SK-N-MC (cell line): ENCODE measurements around the gene ACCSL.

ENCODE experiments used
- EZH2 ChIP-seq: fragments of 200-600 bp; sonication (generic); IDR thresholded peaks from one replicate; pipeline ENCODE4 v1.6.1; 2017; ENCODE audit warnings: antibody characterized with exemption
- POLR2AphosphoS5 ChIP-seq: IDR thresholded peaks from 2 replicates; pipeline ENCODE4 v1.6.1; 2012; ENCODE audit warnings: mild to moderate bottlenecking, low read depth, low read length, borderline replicate concordance

- TF ChIP-seq EZH2 (no peak), POLR2AphosphoS5 (no peak)
Measured at GRCh38 chr11:44071157-44071556, 23.4 kb downstream of the ACCSL start.
